Esophagus (tissue), 2 donors: ENCODE results near the gene PDIA6. TPM values are rescaled to one million over a fixed set of nuclear protein-coding genes. Genes with fewer than 3 reads are reported as not detected.

Experiments
- H3K27ac ChIP-seq, 2 donors: one replicate each; pipeline ENCODE4 v1.5.1; 2013; ENCODE audit warnings: low read depth in 2 of 2, mild to moderate bottlenecking in 2 of 2, inconsistent platforms in 1 of 2, low read length in 1 of 2, moderate library complexity in 1 of 2
- H3K27me3 ChIP-seq, 2 donors: one replicate each; pipeline ENCODE4 v1.6.1; 2013; ENCODE audit warnings: low read length in 2 of 2, control low read depth in 1 of 2, mild to moderate bottlenecking in 1 of 2; ENCODE audit not compliant: insufficient read depth in 2 of 2, control insufficient read depth in 1 of 2
- H3K36me3 ChIP-seq, 2 donors: one replicate each; pipeline ENCODE4 v1.6.1; 2013; ENCODE audit warnings: low read length in 1 of 2; ENCODE audit not compliant: control insufficient read depth in 2 of 2, insufficient read depth in 2 of 2
- H3K4me1 ChIP-seq, 2 donors: one replicate each; pipeline ENCODE4 v1.6.1; 2013; ENCODE audit warnings: low read length in 1 of 2; ENCODE audit not compliant: control insufficient read depth in 2 of 2, insufficient read depth in 2 of 2
- H3K4me3 ChIP-seq, 2 donors: one replicate each; pipeline ENCODE4 v1.5.1; 2013; ENCODE audit warnings: low read length in 2 of 2, mild to moderate bottlenecking in 2 of 2, low read depth in 1 of 2, moderate library complexity in 1 of 2
- H3K9me3 ChIP-seq, 2 donors: one replicate each; pipeline ENCODE4 v1.6.1; 2013; ENCODE audit warnings: mild to moderate bottlenecking in 2 of 2, low read depth in 1 of 2, low read length in 1 of 2, moderate library complexity in 1 of 2; ENCODE audit not compliant: control insufficient read depth in 2 of 2, insufficient read depth in 1 of 2
- WGBS, 2 donors: extraction: QIAGEN DNeasy Blood & Tissue Kit; methylation state at CpG; one replicate each; pipeline ENCODE4 v1.1.7; 2013; 5-methylcytosine and 5-hydroxymethylcytosine counted together
- polyA plus RNA-seq, 2 donors: library from polyadenylated mRNA; stranded (reverse); fragments of 200-250 nt; gene quantifications; one replicate each; pipeline ENCODE4 v1.2.3, GENCODE V29; 2013
- donor health status: healthy with polysubstance abuse.
- donor health status: Bipolar disorder and iron deficiency.

Gene PDIA6
- polyA plus RNA-seq, 2 donors = 40.1 to 98.1 TPM

- no peaks in the 10 kb centered on the region for H3K9me3 ChIP-seq
- 84 to 92% methylated on average over 12 of the region's 12 CpGs for WGBS, 2 donors
- no peak overlapping the region for H3K4me3 ChIP-seq
- H3K36me3 ChIP-seq = no peaks in the 10 kb centered on the region
- H3K27me3 ChIP-seq = no peaks in the 10 kb centered on the region
- peaks cover 0 to 16% of the 10 kb centered on the region in 2 donors for H3K4me1 ChIP-seq
- no peak overlapping the region for H3K27ac ChIP-seq
Measured at GRCh38 chr2:10772201-10772867, 40.3 kb downstream of the PDIA6 start.

GRCh38 chr2:10771786-10772185 lies 40.8 kb downstream of the PDIA6 start:
- Histone ChIP-seq H3K9me3 (no peaks in the 10 kb centered on the region), H3K27me3 (no peaks in the 10 kb centered on the region), H3K4me3 (no peak overlapping the region), H3K4me1 (peaks cover 0 to 14% of the 10 kb centered on the region in 2 donors), H3K27ac (no peak overlapping the region), H3K36me3 (no peaks in the 10 kb centered on the region)
- WGBS, 2 donors = 90 to 94% methylated on average over 13 of the region's 13 CpGs

- peaks cover 0 to 10% of the 10 kb centered on the region in 2 donors for H3K4me1 ChIP-seq
- no peaks in the 10 kb centered on the region for H3K27me3 ChIP-seq
- no peak overlapping the region for H3K27ac ChIP-seq
- 83 to 87% methylated on average over 22 of the region's 22 CpGs for WGBS, 2 donors
- H3K9me3 ChIP-seq = no peaks in the 10 kb centered on the region
- H3K4me3 ChIP-seq = no peak overlapping the region
- no peaks in the 10 kb centered on the region for H3K36me3 ChIP-seq
Measured at GRCh38 chr2:10770956-10771750, 41.4 kb downstream of the PDIA6 start.

GRCh38 chr2:10768063-10768507 lies 44.5 kb downstream of the PDIA6 start:
- no peaks in the 10 kb centered on the region for H3K27me3 ChIP-seq
- H3K9me3 ChIP-seq = no peaks in the 10 kb centered on the region
- no peak overlapping the region for H3K4me3 ChIP-seq
- H3K4me1 ChIP-seq = peaks cover 0 to 5% of the 10 kb centered on the region in 2 donors
- no peaks in the 10 kb centered on the region for H3K36me3 ChIP-seq
- H3K27ac ChIP-seq = no peak overlapping the region
- WGBS, 2 donors = 64 to 73% methylated on average over 16 of the region's 16 CpGs

GRCh38 chr2:10765914-10766313 lies 46.7 kb downstream of the PDIA6 start:
- Histone ChIP-seq H3K36me3 (no peaks in the 10 kb centered on the region), H3K9me3 (no peaks in the 10 kb centered on the region), H3K27ac (no peak overlapping the region), H3K4me1 (peaks cover 0 to 9% of the 10 kb centered on the region in 2 donors), H3K27me3 (no peaks in the 10 kb centered on the region), H3K4me3 (no peak overlapping the region)
- 90 to 92% methylated on average over 12 of the region's 12 CpGs for WGBS, 2 donors

GRCh38 chr2:10765461-10765860 lies 47.1 kb downstream of the PDIA6 start:
- Histone ChIP-seq H3K4me3 (no peak overlapping the region), H3K27me3 (no peaks in the 10 kb centered on the region), H3K27ac (no peak overlapping the region), H3K36me3 (no peaks in the 10 kb centered on the region), H3K9me3 (no peaks in the 10 kb centered on the region), H3K4me1 (peaks cover 0 to 11% of the 10 kb centered on the region in 2 donors)
- WGBS, 2 donors = 37 to 49% methylated on average over 5 of the region's 5 CpGs

GRCh38 chr2:10764896-10765295 lies 47.7 kb downstream of the PDIA6 start:
- Histone ChIP-seq H3K9me3 (no peaks in the 10 kb centered on the region), H3K4me3 (no peak overlapping the region), H3K27ac (no peak overlapping the region), H3K27me3 (no peaks in the 10 kb centered on the region), H3K4me1 (peaks cover 0 to 11% of the 10 kb centered on the region in 2 donors), H3K36me3 (no peaks in the 10 kb centered on the region)
- 75% methylated on average over 4 of the region's 4 CpGs for WGBS, 2 donors

GRCh38 chr2:10764096-10764785 lies 48.3 kb downstream of the PDIA6 start:
- Histone ChIP-seq H3K9me3 (no peaks in the 10 kb centered on the region), H3K27ac (no peak overlapping the region), H3K4me3 (no peak overlapping the region), H3K36me3 (no peaks in the 10 kb centered on the region), H3K4me1 (peaks cover 0 to 11% of the 10 kb centered on the region in 2 donors), H3K27me3 (no peaks in the 10 kb centered on the region)
- WGBS, 2 donors = 86 to 87% methylated on average over 18 of the region's 18 CpGs

- H3K9me3 ChIP-seq = no peaks in the 10 kb centered on the region
- no peak overlapping the region for H3K27ac ChIP-seq
- H3K4me1 ChIP-seq = peaks cover 0 to 11% of the 10 kb centered on the region in 2 donors
- no peaks in the 10 kb centered on the region for H3K27me3 ChIP-seq
- WGBS, 2 donors = 65 to 74% methylated on average over 9 of the region's 9 CpGs
- H3K4me3 ChIP-seq = no peak overlapping the region
- no peaks in the 10 kb centered on the region for H3K36me3 ChIP-seq
Measured at GRCh38 chr2:10763461-10763800, 49.2 kb downstream of the PDIA6 start.
